ENCODE measurements around the gene BTBD9.

DNA sequence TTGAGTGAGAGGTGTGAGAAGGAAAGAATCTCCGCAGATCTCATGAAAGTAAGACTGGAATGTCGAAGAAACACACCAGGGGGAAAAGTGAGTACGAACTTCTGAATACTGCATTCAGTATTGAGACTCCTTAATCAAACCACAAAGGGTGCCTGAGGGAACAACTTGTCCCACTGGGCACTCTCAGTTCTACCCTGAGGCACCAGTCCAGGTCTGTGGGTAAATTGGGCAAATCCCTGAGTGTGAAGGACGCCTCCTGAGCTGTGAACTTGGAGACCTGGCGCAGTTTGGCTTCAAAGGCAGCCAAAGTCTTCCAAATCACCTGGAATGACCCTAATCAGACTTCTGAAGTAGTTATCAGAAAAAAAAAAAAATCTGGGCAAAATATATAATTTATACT, 329.7 kb downstream of the BTBD9 start:
- TF ChIP-seq, protein P1, sequence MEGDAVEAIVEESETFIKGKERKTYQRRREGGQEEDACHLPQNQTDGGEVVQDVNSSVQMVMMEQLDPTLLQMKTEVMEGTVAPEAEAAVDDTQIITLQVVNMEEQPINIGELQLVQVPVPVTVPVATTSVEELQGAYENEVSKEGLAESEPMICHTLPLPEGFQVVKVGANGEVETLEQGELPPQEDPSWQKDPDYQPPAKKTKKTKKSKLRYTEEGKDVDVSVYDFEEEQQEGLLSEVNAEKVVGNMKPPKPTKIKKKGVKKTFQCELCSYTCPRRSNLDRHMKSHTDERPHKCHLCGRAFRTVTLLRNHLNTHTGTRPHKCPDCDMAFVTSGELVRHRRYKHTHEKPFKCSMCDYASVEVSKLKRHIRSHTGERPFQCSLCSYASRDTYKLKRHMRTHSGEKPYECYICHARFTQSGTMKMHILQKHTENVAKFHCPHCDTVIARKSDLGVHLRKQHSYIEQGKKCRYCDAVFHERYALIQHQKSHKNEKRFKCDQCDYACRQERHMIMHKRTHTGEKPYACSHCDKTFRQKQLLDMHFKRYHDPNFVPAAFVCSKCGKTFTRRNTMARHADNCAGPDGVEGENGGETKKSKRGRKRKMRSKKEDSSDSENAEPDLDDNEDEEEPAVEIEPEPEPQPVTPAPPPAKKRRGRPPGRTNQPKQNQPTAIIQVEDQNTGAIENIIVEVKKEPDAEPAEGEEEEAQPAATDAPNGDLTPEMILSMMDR (IDR thresholded peaks at IDR 0.05): no peak
- TF ChIP-seq POLR2A (IDR thresholded peaks at IDR 0.05) (no peak), POLR2AphosphoS5 (IDR thresholded peaks at IDR 0.05; ENCODE audit: insufficient read depth in 1 of 2, low read depth in 1 of 2) (no peak)

Data from vagina (tissue), 2 donors.